ENCODE measurements around the gene SLFN13. TPM values are rescaled to one million over a fixed set of nuclear protein-coding genes. Genes with fewer than 3 reads are reported as not detected.

The SLFN13 gene
- total RNA-seq: 0.89 and 1.2 TPM in 2 replicates

GRCh38 chr17:35448214-35448898 lies at the start of gene SLFN13:
SLFN13 (minus strand) TSS chr17:35448766; CDS start chr17:35445680, 3,086 bp downstream.

GRCh38 chr17:35432176-35433074 lies 16.1 kb downstream of the SLFN13 start, which contains the start of gene SLFN12:
SLFN12 (minus strand) TSS chr17:35432500; CDS start chr17:35423028, 9,472 bp downstream.

Other genes starting within 250 kb of the SLFN13 start
- 97.4 and 165 TPM in 2 replicates for gene SLFN5, start 205.7 kb downstream of the SLFN13 start, total RNA-seq
- 30.3 and 63.5 TPM in 2 replicates for gene SLFN11, start 75.1 kb downstream of the SLFN13 start, total RNA-seq
- 28.2 and 31.5 TPM in 2 replicates for gene SLFN12, start 16.3 kb downstream of the SLFN13 start, total RNA-seq
- under 0.01 TPM in 1 of 2 replicates, not detected in the other for gene SLFN12L, start 88.9 kb upstream of the SLFN13 start, total RNA-seq
- gene SLFN14, start 112.1 kb upstream of the SLFN13 start, total RNA-seq: not detected in 2 replicates
- gene PEX12, start 129.8 kb upstream of the SLFN13 start, total RNA-seq: 3.7 and 5.3 TPM in 2 replicates
- 73.9 and 149 TPM in 2 replicates for gene AP2B1, start 138.6 kb upstream of the SLFN13 start, total RNA-seq

All from smooth muscle cell of the umbilical artery (primary cell).